ENCODE data around the gene CDHR3.

The CDHR3 gene

DNA sequence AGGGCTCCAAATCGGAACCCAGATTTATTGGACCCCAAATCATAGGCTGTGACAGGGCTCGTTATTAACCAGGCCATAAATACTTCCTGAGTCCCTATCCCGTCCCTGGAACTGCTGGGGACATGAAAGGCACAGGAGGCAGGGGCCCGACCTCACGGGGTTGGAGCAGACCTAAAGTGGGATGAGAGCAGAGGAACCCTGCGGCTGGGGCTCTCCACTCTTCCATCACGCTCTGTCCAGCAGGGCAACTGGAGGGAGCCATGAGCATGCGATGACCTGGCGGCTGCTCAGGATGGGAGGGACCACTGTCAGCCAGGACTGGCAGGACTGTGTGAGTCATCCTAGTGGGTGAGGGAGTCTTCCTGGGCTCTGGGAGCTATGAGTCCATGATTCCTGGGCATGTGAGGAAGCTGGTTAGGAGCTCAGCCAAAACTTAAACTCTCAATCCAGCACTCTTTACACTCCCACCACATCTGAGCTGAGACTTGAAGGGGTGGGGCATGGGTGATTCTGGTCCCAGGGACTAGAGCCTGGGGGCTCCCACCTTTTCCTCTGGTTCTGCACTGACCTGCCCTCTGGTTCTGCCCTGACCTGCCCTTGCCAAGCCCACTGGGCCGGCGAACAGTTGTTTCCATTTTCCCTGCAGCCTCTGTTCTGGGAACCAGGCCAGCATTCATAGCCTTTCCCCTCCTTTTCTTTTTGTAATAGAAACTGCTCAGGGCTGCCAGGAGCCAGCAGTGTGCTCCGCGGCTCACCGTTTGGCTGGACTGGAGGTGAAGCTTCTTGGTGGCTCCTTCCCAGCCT, 101.9 kb downstream of the CDHR3 start:
- no peaks in the 10 kb centered on the region for H3K27me3 ChIP-seq (replicated peaks; ENCODE audit: control insufficient read depth, insufficient read depth, low read length)
- H3K4me3 ChIP-seq (replicated peaks; ENCODE audit: low read depth, low read length) = no peak overlapping the region
- DNase-seq (ENCODE audit: extremely low read depth, insufficient read length) = no peak
- H3K36me3 ChIP-seq (ENCODE audit: control insufficient read depth, insufficient read depth, low read length) = no peaks in the 10 kb centered on the region
- TF ChIP-seq, protein P1, sequence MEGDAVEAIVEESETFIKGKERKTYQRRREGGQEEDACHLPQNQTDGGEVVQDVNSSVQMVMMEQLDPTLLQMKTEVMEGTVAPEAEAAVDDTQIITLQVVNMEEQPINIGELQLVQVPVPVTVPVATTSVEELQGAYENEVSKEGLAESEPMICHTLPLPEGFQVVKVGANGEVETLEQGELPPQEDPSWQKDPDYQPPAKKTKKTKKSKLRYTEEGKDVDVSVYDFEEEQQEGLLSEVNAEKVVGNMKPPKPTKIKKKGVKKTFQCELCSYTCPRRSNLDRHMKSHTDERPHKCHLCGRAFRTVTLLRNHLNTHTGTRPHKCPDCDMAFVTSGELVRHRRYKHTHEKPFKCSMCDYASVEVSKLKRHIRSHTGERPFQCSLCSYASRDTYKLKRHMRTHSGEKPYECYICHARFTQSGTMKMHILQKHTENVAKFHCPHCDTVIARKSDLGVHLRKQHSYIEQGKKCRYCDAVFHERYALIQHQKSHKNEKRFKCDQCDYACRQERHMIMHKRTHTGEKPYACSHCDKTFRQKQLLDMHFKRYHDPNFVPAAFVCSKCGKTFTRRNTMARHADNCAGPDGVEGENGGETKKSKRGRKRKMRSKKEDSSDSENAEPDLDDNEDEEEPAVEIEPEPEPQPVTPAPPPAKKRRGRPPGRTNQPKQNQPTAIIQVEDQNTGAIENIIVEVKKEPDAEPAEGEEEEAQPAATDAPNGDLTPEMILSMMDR (IDR thresholded peaks at IDR 0.05; ENCODE audit: insufficient read depth, low read length, poor library complexity, severe bottlenecking) = no peak

DNA sequence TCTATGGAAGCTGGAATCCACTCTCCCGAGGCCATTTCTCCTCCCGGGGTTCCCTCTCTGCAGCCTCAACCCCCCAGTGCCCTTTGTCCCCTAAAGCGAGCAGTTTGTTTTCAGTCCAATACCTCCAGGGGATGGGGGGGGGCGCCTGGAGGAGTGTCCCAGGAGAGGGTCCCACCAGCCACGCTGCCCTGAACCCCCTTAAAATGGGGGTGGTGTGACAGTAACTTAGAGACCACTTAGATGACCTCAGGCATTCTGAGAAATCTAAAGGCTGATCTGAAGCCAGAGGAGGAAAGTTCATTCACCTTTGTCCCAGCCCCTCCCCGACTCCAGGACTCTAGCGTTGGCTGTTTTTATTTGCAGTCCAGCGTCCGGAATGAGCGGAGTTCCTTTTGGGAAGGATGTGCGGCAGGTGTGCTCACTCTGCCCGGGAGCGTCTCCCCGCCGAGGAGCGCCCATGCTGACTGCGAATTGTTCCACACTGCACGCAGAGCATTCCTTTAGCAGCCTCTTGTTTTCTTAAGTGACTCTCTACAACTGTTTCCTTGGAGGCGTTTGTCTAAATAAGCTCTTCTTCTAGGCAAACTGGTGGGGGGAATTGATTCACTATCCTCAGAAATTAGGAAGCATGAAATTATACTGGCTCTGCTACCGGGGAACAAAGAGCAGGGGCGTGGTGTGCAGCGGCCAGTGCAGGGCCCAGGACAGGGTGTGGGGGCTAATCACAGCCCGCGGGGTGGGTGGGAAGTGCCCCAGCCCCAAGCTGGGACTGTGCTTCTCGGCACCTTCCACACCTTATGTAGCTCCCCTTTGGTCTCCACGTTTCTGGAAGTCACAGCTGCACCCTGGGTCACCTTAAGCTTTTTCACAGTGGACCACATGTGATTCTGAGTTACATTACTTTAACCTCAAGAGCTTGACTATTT, 102.8 kb downstream of the CDHR3 start:
- Histone ChIP-seq H3K36me3 (ENCODE audit: control insufficient read depth, insufficient read depth, low read length) (no peaks in the 10 kb centered on the region), H3K4me3 (replicated peaks; ENCODE audit: low read depth, low read length) (no peak overlapping the region), H3K27me3 (replicated peaks; ENCODE audit: control insufficient read depth, insufficient read depth, low read length) (no peaks in the 10 kb centered on the region)
- TF ChIP-seq, protein P1 (IDR thresholded peaks at IDR 0.05; ENCODE audit: insufficient read depth, low read length, poor library complexity, severe bottlenecking) = no peak
- DNase-seq (ENCODE audit: extremely low read depth, insufficient read length) = no peak

DNA sequence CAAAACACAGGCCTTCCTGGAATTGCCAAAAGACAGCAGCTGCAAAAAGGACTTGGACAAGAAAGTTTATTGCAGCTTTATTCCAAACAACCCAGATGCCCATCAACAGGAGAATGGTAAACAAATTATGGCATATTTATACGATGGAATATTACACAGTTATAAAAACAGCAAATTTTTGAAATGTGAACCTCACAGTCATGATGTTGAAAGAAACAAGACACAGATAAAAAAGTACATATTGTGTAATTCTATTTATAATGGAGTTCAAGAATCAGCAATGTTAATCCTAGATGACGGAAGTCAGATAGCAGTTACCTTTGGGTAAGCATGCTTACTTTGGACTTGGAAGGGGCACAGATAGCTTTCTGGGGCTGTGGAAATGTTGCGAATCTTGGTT, 104.6 kb downstream of the CDHR3 start:
- TF ChIP-seq, protein P1 (IDR thresholded peaks at IDR 0.05; ENCODE audit: insufficient read depth, low read length, poor library complexity, severe bottlenecking) = no peak
- Histone ChIP-seq H3K36me3 (ENCODE audit: control insufficient read depth, insufficient read depth, low read length) (no peaks in the 10 kb centered on the region), H3K27me3 (replicated peaks; ENCODE audit: control insufficient read depth, insufficient read depth, low read length) (no peaks in the 10 kb centered on the region), H3K4me3 (replicated peaks; ENCODE audit: low read depth, low read length) (no peak overlapping the region)
- DNase-seq (ENCODE audit: extremely low read depth, insufficient read length) = no peak

DNA sequence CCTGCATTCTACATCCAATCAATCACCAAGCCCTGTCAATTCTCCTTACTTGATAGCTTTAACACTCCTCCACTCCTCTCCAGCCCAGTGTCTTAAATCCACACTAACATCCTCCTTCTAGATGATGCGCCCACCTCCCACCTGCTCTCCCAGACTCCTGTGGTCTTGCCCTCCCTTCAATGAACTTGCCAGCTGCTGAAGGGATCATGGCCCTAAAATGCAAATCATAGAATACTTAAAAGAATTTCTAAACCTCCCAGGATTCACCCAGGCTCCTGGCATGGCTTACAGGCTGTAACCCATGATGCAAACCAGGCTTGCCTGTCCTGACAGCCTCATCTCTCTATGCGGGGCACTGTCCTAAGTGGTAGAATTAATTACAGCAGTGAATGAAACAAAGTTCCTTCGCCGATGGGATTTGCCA, 105.5 kb downstream of the CDHR3 start:
- TF ChIP-seq, protein P1 (IDR thresholded peaks at IDR 0.05; ENCODE audit: insufficient read depth, low read length, poor library complexity, severe bottlenecking) = no peak
- no peak for DNase-seq (ENCODE audit: extremely low read depth, insufficient read length)

DNA sequence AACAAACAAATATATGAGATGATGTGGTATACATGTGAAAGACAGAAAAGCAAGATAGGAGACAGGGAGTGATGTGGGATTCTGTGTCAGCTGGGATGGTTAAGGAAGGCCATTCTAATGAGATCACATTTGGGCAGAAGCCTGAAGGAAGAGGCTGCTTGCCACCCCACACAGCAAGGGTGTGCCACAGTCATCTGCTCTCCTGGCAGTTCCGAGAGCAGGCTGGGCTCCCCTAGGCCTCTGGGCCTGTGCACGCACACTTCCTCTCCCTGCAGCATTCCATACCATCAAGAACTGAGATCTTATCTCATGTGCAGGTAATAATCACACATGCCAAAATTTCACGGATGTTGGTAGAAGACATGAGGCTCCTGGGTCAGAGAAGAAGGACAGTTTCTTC, 105.9 kb downstream of the CDHR3 start:
- Histone ChIP-seq H3K36me3 (ENCODE audit: control insufficient read depth, insufficient read depth, low read length) (no peaks in the 10 kb centered on the region), H3K27me3 (replicated peaks; ENCODE audit: control insufficient read depth, insufficient read depth, low read length) (no peaks in the 10 kb centered on the region), H3K4me3 (replicated peaks; ENCODE audit: low read depth, low read length) (no peak overlapping the region)
- TF ChIP-seq, protein P1 (IDR thresholded peaks at IDR 0.05; ENCODE audit: insufficient read depth, low read length, poor library complexity, severe bottlenecking) = no peak
- DNase-seq (ENCODE audit: extremely low read depth, insufficient read length) = no peak

More for the DNA sequence above, 105.5 kb downstream of the CDHR3 start:
- no peaks in the 10 kb centered on the region for H3K36me3 ChIP-seq (ENCODE audit: control insufficient read depth, insufficient read depth, low read length)
- no peak overlapping the region for H3K4me3 ChIP-seq (replicated peaks; ENCODE audit: low read depth, low read length)
- H3K27me3 ChIP-seq (replicated peaks; ENCODE audit: control insufficient read depth, insufficient read depth, low read length) = no peaks in the 10 kb centered on the region
